OCI-LY3 (cell line): Measurements from ENCODE around the gene RGS6.

Experiments used
- CTCF ChIP-seq: fragments of 200-600, 300-600 bp; sonication (generic); IDR thresholded peaks from 2 replicates; pipeline ENCODE4 v1.5.1; 2014; ENCODE audit warnings: antibody characterized with exemption, low read length, low read depth
- EZH2phosphoT487 ChIP-seq: fragments of 200-600 bp; shearing (Covaris generic); IDR thresholded peaks from 2 replicates; pipeline ENCODE4 v1.6.1; 2018; ENCODE audit warnings: antibody characterized with exemption, mixed run types, low read depth

GRCh38 chr14:72416081-72416849 is 484.0 kb downstream of the RGS6 start:
- TF ChIP-seq CTCF (no peak), EZH2phosphoT487 (no peak)
